LoVo (cell line): Measurements from ENCODE around the gene AGMO.
A peak's percentile ranks its signal among the peaks of the same experiment; 100 is the strongest.

Experiments
- DNase-seq: peaks from one replicate; pipeline ENCODE4 v3.0.0-alpha.2; 2016; ENCODE audit warnings: low spot score

The AGMO gene

DNA sequence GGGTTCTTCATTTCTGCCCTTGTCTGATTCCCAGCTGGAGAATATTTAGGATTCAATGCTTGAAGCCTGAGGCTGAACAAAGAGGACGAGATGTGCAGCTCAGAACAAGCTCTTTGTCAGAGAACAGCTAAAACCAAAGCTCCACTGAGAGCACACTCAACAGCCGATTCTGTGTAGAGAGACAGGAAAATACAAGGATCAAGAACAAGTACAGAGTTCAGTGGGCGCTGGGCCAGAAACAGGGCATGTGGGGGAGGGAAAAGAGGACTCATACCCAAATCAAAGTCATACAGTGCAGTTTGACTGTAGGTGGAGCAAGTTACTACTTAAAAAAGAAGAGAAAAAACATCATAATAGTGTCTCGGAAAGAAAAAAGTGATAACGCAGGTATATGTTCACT lies at the start of gene AGMO:
Gene AGMO (minus strand): TSS at position 181 of the 400 bp plus-strand sequence.
- DNase-seq, result peak; percentile 75

DNA sequence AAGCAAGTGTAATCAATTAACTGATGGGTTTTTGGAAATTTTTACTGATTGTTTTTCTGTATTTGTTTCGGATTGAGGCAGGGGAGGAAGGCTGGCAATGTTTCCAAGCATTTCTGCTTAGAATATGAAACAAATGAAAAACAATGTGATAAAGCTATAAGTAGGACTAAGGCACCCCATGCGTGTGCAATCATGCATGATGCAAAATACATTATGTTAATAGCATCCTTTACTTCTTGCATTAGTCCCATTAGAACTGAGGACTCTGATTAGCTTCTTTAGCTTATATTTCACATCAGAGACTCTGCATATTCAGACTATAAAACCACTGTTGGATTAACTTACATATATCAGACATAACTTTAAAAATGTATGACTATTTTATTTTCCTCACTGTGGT lies 48.7 kb upstream of the AGMO start:
- DNase-seq, result no peak

DNA sequence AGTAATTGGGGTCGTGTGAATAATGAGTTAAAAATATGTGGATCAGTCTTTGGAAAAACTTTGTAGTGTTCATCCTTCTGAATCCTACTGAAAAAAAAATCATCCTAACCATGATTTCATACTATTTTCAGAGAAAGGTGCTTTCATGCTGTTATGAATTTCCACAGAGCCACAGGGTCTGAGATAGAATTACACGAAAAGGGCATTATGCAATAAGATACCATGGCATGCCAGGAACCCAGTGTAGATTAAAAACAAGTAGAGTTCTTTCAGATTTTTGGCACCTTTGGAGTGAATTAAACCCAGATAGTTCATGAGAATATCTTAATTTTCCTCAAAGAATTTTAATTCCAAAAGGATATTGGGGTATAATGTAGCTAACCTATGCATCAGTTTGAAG lies 47.5 kb upstream of the AGMO start:
- no peak for DNase-seq

DNA sequence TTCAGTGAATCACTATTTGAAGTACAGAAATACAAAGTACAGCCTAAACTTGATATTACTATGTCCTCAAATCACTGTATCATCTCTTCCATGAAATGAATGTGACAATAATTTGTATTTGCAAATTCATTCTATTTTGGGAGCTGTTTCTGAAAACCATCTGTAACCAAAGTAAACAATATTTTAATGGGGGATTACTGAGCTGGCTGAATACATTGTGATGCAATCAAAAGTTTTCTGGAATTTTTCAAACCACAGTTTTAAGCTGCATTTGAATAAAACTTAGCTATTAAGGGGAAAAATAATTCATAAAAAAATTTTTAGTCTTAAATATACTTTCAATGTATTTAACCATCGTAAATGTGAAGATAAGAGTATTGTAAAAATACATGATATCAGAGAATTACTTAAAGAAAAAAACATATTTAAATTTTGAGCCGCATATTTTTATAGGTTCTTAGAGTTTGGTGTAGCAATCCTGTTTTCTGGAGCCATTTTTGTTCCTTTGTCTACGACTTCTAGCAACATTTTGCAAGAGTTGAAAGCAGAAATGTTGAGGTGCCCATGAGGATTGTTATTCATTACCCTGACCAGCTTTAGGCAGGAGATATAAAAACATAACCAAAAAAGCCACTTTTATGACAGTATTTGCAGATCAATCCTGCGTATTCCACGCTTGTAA lies 45.9 kb upstream of the AGMO start:
- no peak for DNase-seq

DNA sequence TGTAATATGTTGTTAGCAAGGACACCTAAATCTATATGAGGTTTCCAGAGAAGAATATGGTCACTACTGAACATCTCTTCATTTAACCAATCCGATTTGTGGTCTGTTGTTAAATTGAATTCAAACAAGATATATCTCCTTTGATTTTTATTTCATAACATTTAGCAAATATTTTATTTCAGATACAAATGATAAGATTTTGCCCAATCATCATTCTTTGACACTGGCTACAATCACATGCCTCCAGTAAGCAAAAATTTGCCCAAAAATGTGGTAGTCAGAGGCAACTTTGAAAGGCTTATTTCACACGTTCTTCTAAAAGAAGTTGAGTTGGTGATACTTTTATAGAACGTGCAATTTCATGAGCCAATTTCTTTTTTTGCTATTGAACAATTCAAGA lies 44.7 kb upstream of the AGMO start:
- no peak for DNase-seq

DNA sequence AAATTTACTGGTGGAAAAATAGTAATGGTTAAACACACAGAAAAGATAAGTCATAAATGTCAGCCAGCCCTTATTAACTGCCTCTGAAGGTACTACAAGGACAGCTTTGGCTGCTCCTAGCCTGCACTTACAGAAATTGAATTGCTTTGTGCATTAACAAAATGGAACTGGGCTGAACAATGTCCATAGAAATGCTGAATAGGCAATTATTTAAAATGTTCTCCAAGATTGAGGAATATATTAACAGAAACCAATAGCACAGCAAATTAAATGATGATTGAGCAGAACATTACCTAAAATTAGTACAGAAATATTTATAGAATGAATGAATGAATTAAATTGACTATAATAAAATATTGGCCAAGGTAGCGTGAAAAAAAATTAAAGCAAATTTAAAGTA lies 42.4 kb upstream of the AGMO start:
- DNase-seq, result no peak

DNA sequence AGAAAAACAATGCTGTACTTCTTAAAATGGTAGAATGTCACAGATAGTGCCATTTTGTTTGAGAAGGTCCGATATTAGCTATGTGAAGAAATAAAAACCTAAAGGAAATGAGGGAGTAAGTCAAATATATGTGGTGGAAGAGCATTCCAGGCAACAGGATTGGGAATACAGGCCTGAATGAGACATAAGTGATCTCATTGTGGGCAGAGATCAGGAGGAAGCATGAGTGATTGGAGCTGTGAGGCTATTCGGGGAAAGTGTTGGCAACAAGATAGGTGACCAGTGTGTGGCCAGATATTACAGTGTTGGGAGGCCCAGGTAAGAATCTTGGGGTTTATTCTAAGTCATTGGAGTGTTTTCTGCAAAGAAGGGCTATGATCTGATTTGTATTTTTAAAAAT lies 41.3 kb upstream of the AGMO start:
- DNase-seq, result no peak

DNA sequence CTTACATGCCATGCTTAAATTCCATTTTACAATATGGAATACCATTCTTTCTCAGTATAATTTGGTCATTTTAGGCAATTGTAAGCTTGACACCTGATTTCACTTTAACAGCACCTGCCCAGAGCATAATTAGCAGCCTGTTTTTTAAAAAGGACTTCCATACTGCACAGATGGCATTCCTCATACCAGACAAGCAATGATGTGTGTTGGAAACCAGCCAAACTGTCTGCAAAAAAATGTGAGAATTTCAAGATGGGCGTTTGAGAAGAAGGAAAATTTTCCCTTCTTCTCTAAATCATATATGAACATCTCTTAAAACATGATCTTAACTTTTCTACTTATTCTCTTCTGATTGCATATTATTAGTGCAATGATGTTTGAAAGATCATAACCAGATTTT lies 40.4 kb upstream of the AGMO start:
- DNase-seq, result no peak

DNA sequence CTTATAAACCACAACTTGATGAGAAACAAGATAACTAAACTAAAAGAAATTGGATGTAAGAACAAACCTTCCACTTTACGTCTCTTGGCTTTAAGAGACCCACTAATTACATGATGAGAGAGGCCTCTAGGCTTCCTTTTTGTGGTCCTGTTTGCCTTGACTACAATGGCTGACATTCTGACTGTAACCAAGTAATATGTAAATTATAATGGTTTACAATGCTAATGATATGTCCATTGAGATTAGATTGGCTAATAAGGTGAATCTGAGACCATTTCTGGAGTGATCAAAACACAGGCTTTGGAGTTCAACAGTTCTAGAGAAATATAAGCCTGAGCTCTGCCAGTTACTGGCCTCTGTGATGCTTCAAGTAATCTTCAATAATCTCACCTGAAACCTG lies 39.4 kb upstream of the AGMO start:
- DNase-seq, result no peak

DNA sequence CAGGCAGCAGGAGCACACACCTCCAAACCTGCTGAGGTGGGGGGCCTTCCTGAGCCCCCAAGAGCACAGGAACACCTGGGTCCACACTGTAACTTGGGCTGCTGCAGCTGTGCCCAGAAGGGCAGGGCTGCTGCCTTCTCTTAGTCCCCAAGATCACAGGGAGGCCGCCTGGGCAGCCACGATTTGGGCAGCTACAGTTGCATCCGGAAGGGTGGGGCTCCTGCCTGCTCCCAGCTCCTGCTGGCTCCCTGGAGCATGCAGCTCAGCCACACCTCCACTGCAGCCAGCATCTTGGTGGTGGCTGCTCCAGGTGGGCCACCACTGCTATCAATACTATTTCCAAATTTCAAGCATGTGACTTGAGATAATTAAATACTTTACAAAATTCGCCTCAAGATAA lies 38.5 kb upstream of the AGMO start:
- DNase-seq, result no peak

DNA sequence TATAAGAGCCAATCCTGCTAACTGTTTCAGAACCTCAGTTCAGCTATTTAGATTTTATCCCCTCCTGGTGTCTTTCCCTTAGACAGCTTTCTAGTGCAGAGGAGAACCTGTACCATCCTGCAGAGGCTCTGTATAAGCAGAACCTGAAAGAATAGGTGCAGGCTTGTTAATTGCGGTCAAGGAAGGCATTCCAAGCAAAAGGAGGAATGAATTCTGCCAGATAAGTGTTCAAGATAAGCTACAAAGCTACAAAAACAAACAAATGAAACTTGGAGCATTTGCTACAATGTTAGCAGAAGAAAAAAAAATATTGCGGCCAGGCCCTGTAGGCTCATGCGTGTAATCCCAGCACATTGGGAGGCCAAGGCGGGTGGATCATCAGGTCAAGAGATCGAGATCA lies 32.6 kb upstream of the AGMO start:
- no peak for DNase-seq

DNA sequence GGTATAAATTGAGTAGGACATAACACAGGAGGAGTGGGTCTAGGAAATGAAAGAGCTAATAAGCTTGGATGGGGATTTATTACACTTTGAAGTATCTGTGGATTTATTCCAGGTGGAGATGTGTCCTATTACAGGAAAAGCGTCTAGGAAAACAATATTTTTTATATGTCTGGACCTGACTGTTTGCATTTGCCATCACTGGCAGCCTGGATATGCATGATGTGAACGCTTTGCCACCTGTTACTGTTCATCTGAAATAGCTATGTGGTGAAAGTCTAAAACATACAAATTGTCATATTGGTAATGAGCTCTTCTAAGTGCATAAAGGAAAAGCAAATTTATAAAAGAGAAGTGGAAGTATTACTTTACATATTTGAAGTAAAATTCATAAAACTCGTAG lies 31.6 kb upstream of the AGMO start:
- no peak for DNase-seq

DNA sequence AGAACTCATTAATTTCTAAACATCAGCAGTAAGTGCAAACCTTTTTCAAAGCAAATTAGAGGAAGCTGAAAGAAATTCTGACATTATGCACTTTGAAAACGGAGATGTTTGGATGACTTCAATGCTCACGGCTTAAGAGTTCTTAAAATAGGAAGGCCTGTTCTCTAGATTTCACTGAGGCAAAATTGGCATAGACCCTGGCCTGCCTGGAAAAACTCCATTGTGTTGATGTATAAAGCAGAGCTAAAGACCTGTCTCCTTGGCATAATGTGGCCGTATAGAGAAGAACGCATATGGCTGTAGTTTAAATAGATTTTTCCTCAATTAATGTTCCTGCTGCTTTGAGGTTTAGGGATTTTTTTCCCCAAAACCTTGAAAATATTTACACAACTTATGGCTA lies 24.5 kb upstream of the AGMO start:
- DNase-seq, result no peak

DNA sequence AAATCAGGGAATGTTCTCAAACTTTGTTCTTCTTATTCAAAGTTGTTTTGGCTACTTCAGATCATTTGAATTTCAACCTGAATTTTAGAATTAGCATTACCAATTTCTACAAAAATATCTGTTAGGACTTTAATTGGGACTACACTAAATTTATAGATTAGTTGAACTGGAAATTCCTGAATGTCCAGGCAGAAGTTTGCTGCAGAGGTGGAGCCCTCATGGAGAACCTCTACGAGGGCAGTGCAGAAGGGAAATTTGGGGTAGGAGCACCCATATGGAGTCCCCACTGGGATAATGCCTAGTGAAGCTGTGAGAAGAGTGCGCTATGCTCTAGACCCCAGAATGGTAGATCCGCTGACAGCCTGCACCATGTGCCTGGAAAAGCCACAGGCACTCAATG lies 22.8 kb upstream of the AGMO start:
- DNase-seq, result no peak

DNA sequence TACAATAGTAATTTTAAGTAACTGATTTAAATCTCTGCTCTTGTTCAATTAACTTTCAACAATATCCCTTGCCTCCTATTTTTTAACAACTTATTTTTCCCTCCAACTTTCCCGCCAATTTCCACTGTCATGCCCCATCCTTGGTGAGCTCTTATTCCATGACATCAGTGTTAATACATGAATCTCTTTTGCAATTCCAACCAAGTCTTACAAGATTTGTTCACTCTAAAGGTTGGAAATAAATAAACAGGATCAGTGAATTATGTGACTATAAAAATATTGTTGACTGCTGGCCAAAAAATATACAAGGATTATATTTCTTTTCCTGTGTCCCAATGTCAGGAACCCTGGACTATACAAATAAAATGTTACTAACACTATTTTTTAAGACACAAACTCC lies 21.0 kb upstream of the AGMO start:
- no peak for DNase-seq

DNA sequence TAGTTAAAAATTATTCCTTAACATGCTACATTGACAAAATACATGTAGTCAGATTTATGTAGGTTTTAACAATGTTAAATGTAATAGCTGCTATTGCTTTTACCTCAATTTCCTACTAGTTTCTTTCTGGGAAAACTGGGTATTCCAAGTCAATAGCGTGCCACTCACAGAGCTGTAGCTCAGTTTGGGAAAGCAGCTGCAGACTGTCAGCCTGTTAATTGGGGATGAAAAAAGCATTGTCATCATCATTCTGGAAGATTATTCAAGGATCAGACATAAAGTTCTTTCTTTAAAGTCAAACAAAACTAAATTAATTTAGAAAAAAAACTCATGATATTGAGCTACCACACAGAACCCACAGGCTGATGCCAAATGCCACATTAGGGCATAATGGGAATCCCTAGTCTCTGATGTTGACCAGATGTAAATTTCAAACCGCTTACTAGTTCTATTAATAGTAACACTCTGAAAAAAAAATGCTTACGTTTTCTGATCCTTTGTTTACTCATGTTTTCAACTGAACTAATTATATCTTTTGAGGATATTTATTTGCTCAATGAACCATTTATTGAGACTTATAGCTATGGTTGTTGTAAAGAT lies 19.6 kb upstream of the AGMO start:
- DNase-seq, result no peak

DNA sequence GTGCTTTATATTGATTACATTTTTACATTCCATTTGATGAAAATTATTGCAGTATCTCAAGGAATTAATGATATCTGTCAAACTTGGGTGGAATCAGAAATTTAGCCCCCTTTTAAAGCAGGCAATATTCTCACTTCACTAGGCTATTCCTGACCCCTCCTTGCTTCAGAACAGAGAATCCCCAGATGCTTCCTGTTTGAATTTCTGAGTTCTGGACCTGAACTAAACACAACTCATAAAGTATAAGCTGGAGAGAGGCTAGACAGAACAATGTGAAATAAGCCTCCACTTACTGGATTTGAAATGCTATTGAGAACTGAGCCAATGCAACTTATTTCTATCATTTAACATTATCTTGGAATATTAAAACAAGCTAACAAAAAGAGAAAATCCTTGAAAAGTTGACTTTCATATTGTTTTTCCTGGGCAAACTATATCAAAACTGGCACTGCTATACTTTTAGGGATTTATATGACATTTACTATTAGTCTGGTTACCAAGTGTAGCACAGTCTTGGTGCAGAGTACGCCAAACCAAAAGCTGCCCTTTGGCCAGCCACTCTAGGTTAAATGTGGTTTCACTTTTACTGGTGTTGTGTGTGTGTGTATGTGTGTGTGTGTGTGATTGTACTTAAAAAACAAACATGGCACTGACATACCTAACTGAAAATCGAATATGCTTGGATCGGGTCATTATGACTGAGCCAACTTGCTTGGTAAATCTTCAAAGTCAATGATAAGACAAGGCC lies 19.0 kb upstream of the AGMO start:
- DNase-seq, result no peak

DNA sequence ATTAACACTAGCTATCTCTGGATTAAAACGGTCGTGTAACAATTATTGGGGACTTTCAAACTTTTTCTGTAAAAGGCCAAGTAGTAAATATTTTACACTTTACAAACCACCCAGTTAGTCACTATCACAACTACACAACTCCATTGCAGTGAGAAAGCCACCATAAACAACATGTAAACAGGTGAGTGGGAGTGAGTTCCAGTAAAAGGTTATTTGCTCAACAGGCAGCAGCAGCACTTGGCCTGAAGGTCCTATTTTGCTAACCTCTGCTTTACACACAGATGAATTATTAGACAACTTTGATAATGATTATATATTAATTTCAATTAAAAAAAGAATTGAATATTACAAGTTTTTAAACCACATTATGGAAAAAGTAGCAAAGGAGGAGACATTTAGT lies 15.8 kb upstream of the AGMO start:
- no peak for DNase-seq

DNA sequence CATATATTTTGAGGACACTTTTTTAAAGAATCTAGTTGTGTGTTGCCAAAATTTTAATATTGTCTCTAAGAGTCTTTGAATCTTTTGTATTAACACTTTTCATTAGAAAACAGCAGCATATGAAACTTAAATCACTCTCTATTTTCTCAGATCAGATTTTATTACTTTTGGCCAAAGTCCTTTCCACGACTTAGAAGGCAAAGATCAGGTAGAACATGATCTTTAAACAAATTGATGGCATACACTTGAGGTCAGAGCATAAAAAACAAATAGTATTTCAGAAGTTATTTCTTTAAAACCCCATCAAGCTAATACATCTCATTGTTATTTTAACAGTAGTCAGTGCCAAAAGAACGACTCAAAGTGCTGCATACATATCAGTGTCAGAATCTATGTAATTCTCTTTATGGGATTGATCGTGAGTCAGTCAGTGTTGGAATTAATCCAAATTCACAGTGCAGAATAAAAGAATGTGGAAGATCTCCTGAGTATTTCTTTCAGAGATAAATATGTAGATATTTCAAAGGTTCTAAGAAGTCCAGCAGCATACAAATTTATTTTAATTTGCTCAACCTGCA lies 9.6 kb upstream of the AGMO start:
- DNase-seq, result peak; percentile 29

DNA sequence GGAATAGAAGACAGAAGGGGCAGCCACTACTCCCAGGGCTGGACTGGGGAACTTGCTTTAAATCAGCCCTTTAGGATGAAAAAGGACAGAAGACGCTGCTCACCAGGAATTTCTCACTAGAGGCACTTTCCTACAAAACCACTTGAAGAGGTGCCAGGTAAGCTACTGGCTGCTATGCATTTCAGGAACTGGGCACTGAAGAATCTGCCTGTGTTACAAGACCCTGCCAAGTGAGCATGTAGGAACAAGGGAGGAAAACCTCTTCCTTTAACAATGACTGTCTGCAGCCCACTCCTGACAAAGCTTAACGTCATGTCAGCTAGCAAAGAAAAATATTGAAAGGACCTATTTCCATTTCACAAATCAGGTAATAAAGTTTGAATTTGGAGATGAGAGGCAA lies 5.8 kb upstream of the AGMO start:
- DNase-seq, result no peak

DNA sequence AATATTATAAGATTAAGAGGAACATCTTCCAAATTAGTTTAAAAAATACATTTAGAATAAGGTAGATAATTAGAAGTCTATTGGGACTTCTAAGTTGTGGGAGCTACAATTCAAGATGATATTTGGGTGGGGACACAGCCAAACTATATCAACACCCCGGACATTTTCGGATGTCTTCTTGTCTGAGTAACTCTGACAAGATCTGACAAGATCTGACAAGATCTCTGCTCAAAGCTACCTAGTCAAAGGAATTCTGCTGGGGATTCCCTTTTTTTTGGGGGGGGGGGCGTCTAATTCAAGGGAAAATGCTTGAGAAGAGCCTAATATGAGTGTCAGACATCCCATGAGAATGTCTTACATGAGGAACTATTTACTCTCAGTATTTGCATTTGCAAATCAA lies 5.2 kb upstream of the AGMO start:
- no peak for DNase-seq

DNA sequence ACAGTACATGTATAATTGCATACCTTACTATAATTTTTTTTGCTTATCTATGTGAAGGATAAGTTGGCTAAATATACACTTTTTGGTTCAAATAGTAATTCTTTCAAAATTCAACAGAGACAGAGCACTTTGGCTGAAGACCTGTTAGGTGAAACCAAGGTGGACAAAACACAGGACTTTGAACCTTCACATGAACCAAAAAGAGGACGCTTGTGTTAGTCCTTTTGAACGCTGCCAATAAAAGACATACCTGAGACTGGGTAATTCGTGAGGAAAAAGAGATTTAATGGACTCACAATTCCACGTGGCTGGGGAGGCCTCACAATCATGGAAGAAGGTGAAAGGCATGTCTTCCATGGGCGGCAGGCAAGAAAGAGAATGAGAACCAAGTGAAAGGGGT lies 4.7 kb upstream of the AGMO start:
- no peak for DNase-seq

DNA sequence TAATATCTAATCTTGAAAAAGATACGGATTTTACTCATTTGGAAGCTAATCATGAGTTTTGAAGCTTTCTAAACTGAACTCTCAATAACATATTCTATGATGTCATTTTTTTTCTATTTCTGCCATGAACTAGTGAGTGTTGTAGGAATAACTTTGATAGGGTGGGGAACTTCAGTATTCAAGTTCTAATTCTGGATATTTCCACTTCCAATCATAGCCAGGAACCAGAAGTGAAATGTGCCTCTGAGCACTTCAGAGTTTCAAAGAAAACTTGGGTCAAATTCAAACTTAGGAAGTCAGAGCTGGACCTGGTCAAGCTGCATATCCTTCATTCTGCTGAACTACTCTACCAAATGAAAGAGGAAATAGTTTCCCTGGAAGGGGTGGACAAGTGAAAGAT lies 847 bp downstream of the AGMO start:
- no peak for DNase-seq
